Dedifferentiated amniotic fluid mesenchymal stem cell (primary cell): ENCODE measurements around the gene CFAP298.

Source experiments
- DNase-seq: peaks from one replicate; pipeline ENCODE4 v3.0.0-alpha.2; 2016; ENCODE audit errors: extremely low spot score

CFAP298 gene

GRCh38 chr21:32599091-32599490, 13.1 kb downstream of the CFAP298 start:
- DNase-seq = no peak

DNA sequence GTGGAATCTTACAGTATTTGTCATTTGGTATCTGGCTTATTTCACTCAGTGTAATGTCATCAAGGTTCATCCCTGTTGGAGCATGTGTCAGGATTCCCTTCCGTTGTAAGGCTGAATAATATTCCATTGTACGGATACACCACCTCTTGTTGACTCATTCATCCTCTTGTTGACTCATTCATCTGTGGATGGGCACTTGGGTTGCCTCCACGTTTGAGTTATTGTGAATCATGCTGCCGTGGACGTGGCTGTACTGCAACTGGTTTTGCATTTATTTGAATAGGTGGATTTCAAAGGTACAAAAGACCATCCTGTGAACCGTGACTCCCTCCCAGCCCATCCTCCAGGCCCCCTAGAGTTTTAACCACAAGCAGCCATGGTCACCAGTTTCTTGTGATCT, 15.0 kb downstream of the CFAP298 start:
- peak; percentile 60 for DNase-seq

DNA sequence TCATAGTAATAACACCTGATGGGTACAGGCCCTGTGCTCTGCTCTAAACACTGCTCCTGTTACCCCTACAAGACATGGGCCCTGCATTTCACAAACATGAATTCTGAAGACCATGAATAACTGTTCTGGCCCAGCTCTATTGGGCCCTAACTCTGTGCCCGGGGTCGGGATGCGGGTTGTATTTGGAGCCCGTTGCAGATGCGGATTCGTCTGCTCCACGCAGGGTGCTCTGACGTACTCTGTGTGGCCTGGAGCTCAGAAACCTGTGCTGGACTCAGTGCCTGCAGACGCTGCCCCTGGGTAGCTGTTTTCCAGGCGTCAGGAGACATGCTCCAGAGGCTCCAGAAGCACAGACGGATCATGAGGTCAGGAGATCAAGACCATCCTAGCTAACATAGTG, 16.7 kb downstream of the CFAP298 start:
- DNase-seq = no peak

- no peak for DNase-seq
Measured at GRCh38 chr21:32593690-32594089, 18.5 kb downstream of the CFAP298 start.

DNA sequence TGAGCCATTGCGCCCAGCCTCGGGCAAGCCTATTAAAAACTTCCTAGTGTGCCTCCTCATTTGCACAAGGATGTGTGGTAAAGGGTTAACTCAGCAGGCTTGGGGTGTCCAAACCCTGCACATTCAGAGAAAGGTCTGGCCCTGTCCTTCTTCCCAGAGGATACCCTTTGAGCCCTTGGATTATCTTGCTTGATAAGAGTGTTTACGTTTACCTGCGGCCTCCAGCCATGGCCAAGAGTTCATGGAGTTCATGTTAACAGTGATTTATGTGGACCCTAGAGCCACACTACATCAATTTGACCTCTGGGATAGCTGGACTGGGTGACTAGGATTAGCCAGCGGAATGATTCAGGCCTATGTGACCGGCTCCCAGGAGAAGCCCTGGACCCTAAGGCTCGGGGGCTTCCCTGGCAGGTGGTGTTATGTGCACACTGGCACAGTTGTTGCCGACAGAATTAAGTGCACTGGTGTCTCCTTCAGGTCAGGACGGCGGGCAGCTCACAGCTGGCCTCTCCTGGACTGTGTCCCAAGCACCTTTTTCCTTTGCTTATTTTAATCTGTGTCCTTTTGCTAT, 19.2 kb downstream of the CFAP298 start:
- no peak for DNase-seq

DNA sequence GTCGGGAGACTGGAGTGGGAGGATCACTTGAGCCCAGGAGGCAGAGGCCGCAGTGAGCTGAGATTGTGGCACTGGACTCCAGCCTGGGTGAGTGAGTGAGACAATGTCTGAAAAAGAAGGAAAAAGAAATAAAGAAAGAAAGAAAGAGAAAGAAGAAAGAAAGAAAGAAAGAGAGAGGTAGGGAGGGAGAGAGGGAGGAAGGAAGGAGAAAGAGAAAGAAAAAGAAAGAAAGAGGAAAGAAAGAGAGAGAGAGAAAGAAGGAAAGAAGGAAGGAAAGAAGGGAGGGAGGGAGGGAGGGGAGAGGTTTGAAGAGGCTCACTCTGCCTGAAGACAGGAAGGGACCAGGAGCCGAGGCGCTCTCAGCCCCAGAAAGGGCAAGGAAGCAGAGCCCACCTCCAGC, 22.0 kb downstream of the CFAP298 start:
- no peak for DNase-seq

DNA sequence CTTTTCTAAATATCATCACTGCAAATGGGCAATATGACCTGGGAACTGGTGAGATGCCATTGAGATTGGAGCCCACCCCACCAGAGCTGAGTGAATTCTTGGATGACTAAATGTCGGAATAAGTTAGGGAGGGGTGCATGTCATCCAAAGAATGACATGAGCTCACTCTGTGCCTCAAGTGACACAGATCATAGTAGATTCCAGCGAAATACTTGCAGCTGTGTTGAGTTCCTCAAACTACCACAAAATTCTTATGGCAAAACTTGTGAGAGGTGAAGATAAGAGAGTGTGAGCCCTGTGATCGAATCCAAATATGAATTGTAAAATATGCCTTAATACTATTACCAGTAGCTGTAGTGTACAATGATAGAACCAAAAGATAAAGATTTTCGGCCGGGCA, 24.5 kb downstream of the CFAP298 start:
- no peak for DNase-seq

DNA sequence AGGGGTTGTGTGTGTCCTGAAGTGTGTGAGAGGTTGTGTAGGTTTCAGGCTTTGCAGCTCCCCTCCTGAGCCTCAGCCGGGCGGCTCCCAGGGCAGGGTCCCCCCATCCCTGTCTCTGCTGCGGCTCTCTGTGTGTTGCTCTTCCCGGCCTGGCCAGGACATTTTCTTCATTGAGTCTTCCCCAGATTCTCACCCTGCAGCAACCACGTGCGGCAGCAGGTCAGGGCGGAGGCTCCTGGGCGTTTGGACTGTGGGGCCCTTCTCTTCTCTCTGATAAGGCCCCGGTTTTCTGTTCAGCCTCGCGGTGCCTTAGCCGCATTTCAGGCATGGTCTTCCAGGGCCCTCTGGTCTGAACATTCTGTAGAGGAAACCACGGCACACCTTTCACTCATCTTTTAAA, 25.1 kb downstream of the CFAP298 start:
- DNase-seq = no peak

GRCh38 chr21:32585970-32586369, 26.2 kb downstream of the CFAP298 start:
- DNase-seq = no peak

DNA sequence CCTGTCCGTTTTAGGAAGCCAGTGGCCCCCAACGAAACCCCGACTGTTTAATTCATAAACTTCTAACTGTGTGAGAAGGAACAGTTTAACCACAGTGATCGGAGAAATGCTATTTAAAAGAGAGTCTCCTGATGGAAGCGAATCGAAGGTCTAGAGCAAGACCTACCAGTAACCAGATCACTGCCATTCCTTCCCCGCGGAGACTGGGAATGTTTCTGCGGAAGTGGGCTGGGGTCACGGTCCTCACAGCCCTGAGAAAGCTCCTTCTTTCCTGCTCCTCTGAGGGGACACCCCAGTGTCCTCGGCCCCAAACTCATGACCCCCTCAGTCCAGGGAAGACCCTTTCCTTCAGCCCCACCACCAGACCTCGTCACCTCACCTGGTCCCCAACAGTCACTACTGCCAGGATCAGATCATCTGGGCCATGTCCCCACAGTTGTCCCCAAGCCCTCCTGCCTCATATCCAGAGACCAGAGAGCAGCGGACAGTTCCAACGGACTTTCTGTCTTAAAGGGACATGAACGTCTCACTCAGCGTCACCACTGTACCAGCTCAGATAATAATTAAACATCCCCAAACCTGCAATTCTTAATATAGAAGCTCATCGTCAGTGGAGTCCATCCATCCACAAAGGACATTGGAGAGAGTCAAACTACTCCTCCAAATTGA, 27.0 kb downstream of the CFAP298 start, which contains the start of gene TCP10L:
Gene TCP10L, minus strand, starts transcription at position 482 of the 669 bp plus-strand sequence. CDS start 1,219 bp downstream, outside the sequence.
- DNase-seq = no peak

DNA sequence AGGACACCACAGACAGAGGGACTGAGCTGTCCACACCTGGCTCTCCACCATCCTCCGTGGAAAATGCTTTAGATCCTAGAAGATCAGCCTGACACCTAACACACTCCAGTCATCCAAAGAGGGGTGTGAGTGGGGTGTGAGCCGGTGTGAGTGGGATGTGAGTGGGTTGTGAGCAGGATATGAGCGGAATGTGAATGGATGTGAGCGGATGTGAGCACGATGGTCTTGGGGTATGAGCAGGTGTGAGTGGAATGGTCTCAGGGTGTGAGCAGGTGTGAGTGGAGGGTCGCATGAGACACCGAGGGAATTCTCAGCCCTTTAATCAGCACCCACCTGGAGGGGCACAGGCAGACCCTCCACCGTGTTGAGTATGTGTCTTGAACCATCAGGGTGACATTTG, 27.7 kb downstream of the CFAP298 start:
- DNase-seq = no peak

DNA sequence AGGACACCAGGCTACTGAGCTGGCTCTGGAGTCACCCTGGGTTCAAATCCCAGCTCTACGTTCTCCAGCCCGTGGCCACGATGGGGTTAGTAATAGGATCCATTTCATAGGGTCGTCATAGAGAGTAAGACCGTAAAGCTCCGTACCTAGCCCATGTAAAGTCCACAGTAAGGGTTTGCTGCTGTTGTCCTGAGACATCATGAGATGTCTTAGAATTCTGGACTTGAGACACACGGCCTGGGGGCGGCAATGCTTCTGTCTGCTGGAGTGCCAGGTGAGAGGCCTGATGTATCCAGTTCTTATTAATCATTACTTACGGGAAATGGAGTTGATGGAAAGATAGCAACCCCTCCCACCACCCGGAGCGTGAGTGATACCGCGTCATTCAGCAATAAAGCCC, 30.4 kb downstream of the CFAP298 start:
- DNase-seq = no peak

GRCh38 chr21:32580949-32581348, 31.2 kb downstream of the CFAP298 start:
- DNase-seq = no peak

GRCh38 chr21:32578107-32578691, 34.0 kb downstream of the CFAP298 start:
- no peak for DNase-seq

- DNase-seq = no peak
Measured at GRCh38 chr21:32576011-32576410, 36.2 kb downstream of the CFAP298 start.

- DNase-seq = no peak
Measured at GRCh38 chr21:32574946-32575925, 36.9 kb downstream of the CFAP298 start.

- no peak for DNase-seq
Measured at GRCh38 chr21:32572574-32573420, 39.4 kb downstream of the CFAP298 start.

GRCh38 chr21:32570456-32570855, 41.7 kb downstream of the CFAP298 start:
- no peak for DNase-seq

- peak; percentile 81 for DNase-seq
Measured at GRCh38 chr21:32569261-32570230, 42.6 kb downstream of the CFAP298 start.

DNA sequence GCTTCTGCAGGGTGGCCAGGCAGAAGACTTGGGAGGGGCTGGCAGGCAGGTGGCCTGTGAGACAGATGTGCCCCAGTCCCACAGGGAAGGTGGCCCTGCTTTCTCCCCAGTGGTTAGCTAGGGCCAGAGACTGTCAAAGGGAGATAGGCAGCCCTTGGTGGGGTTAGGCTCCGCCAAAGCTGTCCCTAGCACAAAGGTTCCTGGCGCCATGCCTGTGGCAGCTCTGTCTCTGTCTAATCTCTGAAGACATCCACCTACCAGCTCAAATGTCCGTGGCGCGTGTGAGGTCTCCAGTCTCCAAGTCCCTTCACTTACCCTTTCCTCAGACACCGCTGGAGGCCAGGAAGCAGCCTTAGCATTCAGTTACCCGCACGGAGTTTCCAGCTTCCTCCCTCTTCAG, 44.6 kb downstream of the CFAP298 start:
- DNase-seq = no peak
